OCI-LY1 (cell line): Measurements from ENCODE around the gene STAC3.

Experiments used
- H2AFZ ChIP-seq: fragments of 200-600 bp; sonication (generic), shearing (Covaris generic); 2 replicates; pipeline ENCODE4 v1.6.0; 2014; ENCODE audit warnings: antibody characterized with exemption, mild to moderate bottlenecking, low read length
- H3F3A ChIP-seq: fragments of 200-600 bp; sonication (generic), shearing (Covaris generic); 2 replicates; pipeline ENCODE4 v1.6.0; 2014; ENCODE audit warnings: mild to moderate bottlenecking, antibody characterized with exemption, low read length, moderate library complexity; ENCODE audit not compliant: insufficient read depth
- H3K27ac ChIP-seq: fragments of 200-600 bp; sonication (generic); 2 replicates; pipeline ENCODE4 v1.5.1; 2014; ENCODE audit warnings: low read length, mixed run types, mild to moderate bottlenecking, low read depth; ENCODE audit not compliant: poor library complexity, severe bottlenecking
- H3K27me3 ChIP-seq: fragments of 200-600 bp; sonication (generic); 2 replicates; pipeline ENCODE4 v1.6.0; 2014; ENCODE audit warnings: antibody characterized with exemption, mild to moderate bottlenecking, low read length, moderate library complexity; ENCODE audit not compliant: insufficient read depth
- H3K36me3 ChIP-seq: fragments of 200-600 bp; sonication (generic); 2 replicates; pipeline ENCODE4 v1.6.1; 2014; ENCODE audit warnings: mild to moderate bottlenecking, antibody characterized with exemption, low read length, moderate library complexity, mixed read lengths; ENCODE audit not compliant: insufficient read depth
- H3K4me1 ChIP-seq: fragments of 200-600 bp; sonication (generic); 2 replicates; pipeline ENCODE4 v1.5.1; 2014; ENCODE audit warnings: mild to moderate bottlenecking, low read length, moderate library complexity; ENCODE audit not compliant: insufficient read depth, severe bottlenecking
- H3K4me2 ChIP-seq: fragments of 200-600 bp; sonication (generic), shearing (Covaris generic); 2 replicates; pipeline ENCODE4 v1.6.1; 2014; ENCODE audit warnings: low read length
- H3K4me3 ChIP-seq: fragments of 200-600 bp; sonication (generic); 2 replicates; pipeline ENCODE4 v1.5.1; 2014; ENCODE audit warnings: low read length, low read depth, mild to moderate bottlenecking, mixed read lengths; ENCODE audit not compliant: poor library complexity, severe bottlenecking
- H3K79me2 ChIP-seq: fragments of 200-600 bp; shearing (Covaris generic); 2 replicates; pipeline ENCODE4 v1.6.1; 2016; ENCODE audit warnings: mixed run types, low read length, mixed read lengths; ENCODE audit not compliant: insufficient read depth
- H3K9ac ChIP-seq: fragments of 200-600 bp; sonication (generic), shearing (Covaris generic); 2 replicates; pipeline ENCODE4 v1.6.1; 2014; ENCODE audit warnings: mild to moderate bottlenecking, low read length, mixed read lengths
- H3K9me2 ChIP-seq: fragments of 200-600 bp; sonication (generic), shearing (Covaris generic); 2 replicates; pipeline ENCODE4 v1.6.1; 2014; ENCODE audit warnings: low read depth, mild to moderate bottlenecking, low read length, mixed read lengths
- H3K9me3 ChIP-seq: fragments of 200-600 bp; shearing (Covaris generic); 2 replicates; pipeline ENCODE4 v1.6.1; 2014; ENCODE audit warnings: low read length, mixed read lengths
- H4K20me1 ChIP-seq: fragments of 200-600 bp; sonication (generic), shearing (Covaris generic); 2 replicates; pipeline ENCODE4 v1.6.0; 2016; ENCODE audit warnings: mild to moderate bottlenecking, low read length; ENCODE audit not compliant: insufficient read depth
- EZH2 ChIP-seq: fragments of 200-600 bp; sonication (generic), shearing (Covaris generic); IDR thresholded peaks from 2 replicates; pipeline ENCODE4 v1.8.0; 2017; ENCODE audit warnings: borderline replicate concordance, mixed run types, mild to moderate bottlenecking, antibody characterized with exemption, low read length, moderate library complexity, mixed read lengths
- TF ChIP-seq, protein P1 (sequence below): fragments of 200-600 bp; sonication (generic), shearing (Covaris generic); IDR thresholded peaks from 2 replicates; pipeline ENCODE4 v1.5.1; 2017; ENCODE audit warnings: mild to moderate bottlenecking, antibody characterized with exemption, low read length, moderate library complexity, mixed read lengths

STAC3 gene

DNA sequence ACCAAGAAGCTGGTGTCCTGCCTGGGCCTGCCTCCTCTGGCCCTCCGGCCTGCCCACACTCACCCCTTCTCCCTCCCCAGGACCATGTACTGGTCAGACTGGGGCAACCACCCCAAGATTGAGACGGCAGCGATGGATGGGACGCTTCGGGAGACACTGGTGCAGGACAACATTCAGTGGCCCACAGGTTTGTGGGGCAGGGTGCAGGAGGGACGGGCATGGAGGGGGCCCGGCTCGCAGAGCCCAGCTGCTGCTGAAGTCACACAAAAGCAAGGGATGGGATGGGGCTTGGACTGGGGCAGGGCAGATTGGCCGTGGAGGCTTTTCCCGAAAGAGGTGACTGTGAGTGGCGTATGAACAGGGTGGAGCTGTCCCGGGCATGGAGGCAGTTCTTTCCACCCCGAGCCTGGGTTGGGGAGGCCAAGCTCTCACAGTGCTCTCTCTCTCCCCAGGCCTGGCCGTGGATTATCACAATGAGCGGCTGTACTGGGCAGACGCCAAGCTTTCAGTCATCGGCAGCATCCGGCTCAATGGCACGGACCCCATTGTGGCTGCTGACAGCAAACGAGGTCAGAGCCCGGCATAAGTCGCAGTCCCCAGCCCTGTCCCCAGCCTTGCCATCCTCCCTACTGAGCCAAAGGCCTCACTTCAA, 42.2 kb downstream of the STAC3 start:
- Histone ChIP-seq H3F3A (no peaks in the 10 kb centered on the region), H4K20me1 (no peaks in the 10 kb centered on the region), H3K27ac (no peak overlapping the region), H3K36me3 (no peaks in the 10 kb centered on the region), H3K79me2 (no peaks in the 10 kb centered on the region), H3K9ac (no peak overlapping the region), H3K27me3 (peaks cover 13% of the 10 kb centered on the region; the same call in 1 of the 2 replicates), H3K4me3 (no peak overlapping the region), H3K4me1 (peaks cover 34% of the 10 kb centered on the region), H2AFZ (no peak overlapping the region), H3K9me2 (no peaks in the 10 kb centered on the region), H3K9me3 (no peaks in the 10 kb centered on the region), H3K4me2 (no peak overlapping the region)
- no peak for TF ChIP-seq EZH2
- TF ChIP-seq, protein P1, sequence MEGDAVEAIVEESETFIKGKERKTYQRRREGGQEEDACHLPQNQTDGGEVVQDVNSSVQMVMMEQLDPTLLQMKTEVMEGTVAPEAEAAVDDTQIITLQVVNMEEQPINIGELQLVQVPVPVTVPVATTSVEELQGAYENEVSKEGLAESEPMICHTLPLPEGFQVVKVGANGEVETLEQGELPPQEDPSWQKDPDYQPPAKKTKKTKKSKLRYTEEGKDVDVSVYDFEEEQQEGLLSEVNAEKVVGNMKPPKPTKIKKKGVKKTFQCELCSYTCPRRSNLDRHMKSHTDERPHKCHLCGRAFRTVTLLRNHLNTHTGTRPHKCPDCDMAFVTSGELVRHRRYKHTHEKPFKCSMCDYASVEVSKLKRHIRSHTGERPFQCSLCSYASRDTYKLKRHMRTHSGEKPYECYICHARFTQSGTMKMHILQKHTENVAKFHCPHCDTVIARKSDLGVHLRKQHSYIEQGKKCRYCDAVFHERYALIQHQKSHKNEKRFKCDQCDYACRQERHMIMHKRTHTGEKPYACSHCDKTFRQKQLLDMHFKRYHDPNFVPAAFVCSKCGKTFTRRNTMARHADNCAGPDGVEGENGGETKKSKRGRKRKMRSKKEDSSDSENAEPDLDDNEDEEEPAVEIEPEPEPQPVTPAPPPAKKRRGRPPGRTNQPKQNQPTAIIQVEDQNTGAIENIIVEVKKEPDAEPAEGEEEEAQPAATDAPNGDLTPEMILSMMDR, result no peak

DNA sequence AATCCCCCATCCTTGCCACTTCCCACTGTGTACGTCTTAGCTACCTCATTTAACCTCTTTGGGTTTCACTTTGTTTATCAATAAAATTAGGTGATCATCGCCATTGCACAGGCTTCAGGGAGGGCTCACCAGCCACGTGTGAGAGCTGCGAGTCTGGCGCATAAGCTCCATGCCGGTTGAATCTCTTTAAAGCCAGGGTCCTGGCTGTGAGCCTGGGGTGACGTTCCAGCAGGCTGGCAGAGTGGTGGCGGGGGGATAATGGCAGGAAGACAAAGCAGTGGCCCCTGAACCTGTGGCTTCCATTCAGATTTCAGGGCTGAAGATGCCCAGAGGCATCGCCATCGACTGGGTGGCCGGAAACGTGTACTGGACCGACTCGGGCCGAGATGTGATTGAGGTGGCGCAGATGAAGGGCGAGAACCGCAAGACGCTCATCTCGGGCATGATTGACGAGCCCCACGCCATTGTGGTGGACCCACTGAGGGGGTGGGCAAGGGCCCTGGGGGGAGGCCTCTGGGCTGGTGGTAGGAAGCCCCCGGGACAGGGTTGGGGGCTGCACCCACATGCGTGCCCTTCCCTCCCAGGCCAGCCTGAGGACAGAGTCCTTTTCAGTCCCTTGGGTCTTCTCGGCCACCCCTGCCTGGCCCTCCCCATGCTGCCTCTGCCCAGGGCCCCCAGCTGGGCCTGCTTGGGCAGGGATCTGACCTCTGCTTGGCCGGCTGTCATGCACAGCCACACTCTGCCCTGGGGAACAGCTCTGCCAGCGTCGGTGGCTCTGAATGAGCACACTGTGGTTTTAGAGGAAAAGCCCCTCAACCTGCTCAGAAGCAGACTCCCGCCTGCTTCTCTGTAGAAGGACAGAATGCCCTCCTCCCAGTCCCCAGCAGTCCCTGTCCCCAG, 43.0 kb downstream of the STAC3 start:
- H3K27ac ChIP-seq, result no peak overlapping the region
- H3K79me2 ChIP-seq, result no peaks in the 10 kb centered on the region
- H3K36me3 ChIP-seq, result no peaks in the 10 kb centered on the region
- H3K9me2 ChIP-seq, result no peaks in the 10 kb centered on the region
- TF ChIP-seq, protein P1, result no peak
- TF ChIP-seq EZH2, result no peak
- peaks cover 16% of the 10 kb centered on the region; the same call in 1 of the 2 replicates for H3K27me3 ChIP-seq
- H2AFZ ChIP-seq, result no peak overlapping the region
- no peaks in the 10 kb centered on the region for H3F3A ChIP-seq
- H3K9ac ChIP-seq, result no peak overlapping the region
- no peak overlapping the region for H3K4me2 ChIP-seq
- no peaks in the 10 kb centered on the region for H3K9me3 ChIP-seq
- no peaks in the 10 kb centered on the region for H4K20me1 ChIP-seq
- no peak overlapping the region for H3K4me3 ChIP-seq
- H3K4me1 ChIP-seq, result peaks cover 28% of the 10 kb centered on the region

DNA sequence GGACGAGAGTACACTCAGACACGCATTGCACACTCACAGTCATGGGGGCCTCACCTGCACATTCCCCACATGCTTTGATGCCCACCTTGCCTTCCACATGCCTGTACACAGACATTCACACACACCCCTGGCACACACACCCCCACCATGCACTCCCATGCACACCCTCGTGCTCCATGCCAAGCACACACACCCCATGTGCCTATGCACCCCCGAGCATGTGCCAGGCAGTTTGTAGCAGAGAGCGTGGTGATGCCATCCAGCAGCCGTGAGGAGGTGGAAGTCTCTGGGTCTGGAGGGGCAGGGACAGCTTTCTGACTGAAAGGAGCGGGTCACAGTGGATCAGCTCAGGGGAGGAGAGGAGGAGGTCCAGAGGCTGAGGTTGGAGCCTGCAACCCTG, 45.1 kb downstream of the STAC3 start:
- H3K27me3 ChIP-seq, result peaks cover 16% of the 10 kb centered on the region; the same call in 1 of the 2 replicates
- H3K36me3 ChIP-seq, result no peaks in the 10 kb centered on the region
- peaks cover 9% of the 10 kb centered on the region for H3K4me1 ChIP-seq
- H3F3A ChIP-seq, result no peaks in the 10 kb centered on the region
- no peaks in the 10 kb centered on the region for H3K79me2 ChIP-seq
- H3K4me2 ChIP-seq, result no peak overlapping the region
- no peak overlapping the region for H3K9ac ChIP-seq
- no peaks in the 10 kb centered on the region for H3K9me3 ChIP-seq
- H3K27ac ChIP-seq, result no peak overlapping the region
- TF ChIP-seq, protein P1, result no peak
- TF ChIP-seq EZH2, result no peak
- no peaks in the 10 kb centered on the region for H3K9me2 ChIP-seq
- no peak overlapping the region for H3K4me3 ChIP-seq
- H4K20me1 ChIP-seq, result no peaks in the 10 kb centered on the region
- H2AFZ ChIP-seq, result no peak overlapping the region
